Tibial artery (tissue), 4 donors: ENCODE measurements around the gene MYO10.
"Not testable (repeated sequence)": the region's sequence is repeated elsewhere in the genome, so short reads cannot be mapped to it uniquely, and the experiment has no call there.

Experiments used
- DNase-seq, 2 donors: peaks; one replicate each; pipeline ENCODE4 v3.0.0-alpha.2; 2019
- H3K27ac ChIP-seq, 2 donors: fragments of 200-600 bp; sonication (generic) in 1 of 2; 1 replicate in 1 of 2; 2 replicates in 1 of 2; pipeline ENCODE4 v1.5.1; 2018 to 2019; ENCODE audit warnings: mild to moderate bottlenecking in 1 of 2
- H3K27me3 ChIP-seq, 2 donors: fragments of 200-600 bp; sonication (generic) in 1 of 2; one replicate each; pipeline versions ENCODE4 v1.5.1 to v1.6.0; 2016 to 2019
- H3K36me3 ChIP-seq, 3 donors: fragments of 200-600 bp; sonication (generic) in 2 of 3; one replicate each; pipeline ENCODE4 v1.5.1; 2016 to 2019; ENCODE audit warnings: mild to moderate bottlenecking in 2 of 3
- H3K4me1 ChIP-seq, 4 donors: fragments of 200-600 bp; sonication (generic) in 2 of 4; 1 replicate in 3 of 4; 2 replicates in 1 of 4; pipeline ENCODE4 v1.5.1; 2016 to 2019
- H3K4me3 ChIP-seq, 2 donors: fragments of 200-600 bp; sonication (generic) in 1 of 2; 1 replicate in 1 of 2; 2 replicates in 1 of 2; pipeline ENCODE4 v1.5.1; 2018 to 2019; ENCODE audit warnings: mild to moderate bottlenecking in 2 of 2
- H3K9me3 ChIP-seq, 3 donors: fragments of 200-600 bp; sonication (generic) in 1 of 3; one replicate each; pipeline ENCODE4 v1.5.1; 2016 to 2019
- intact Hi-C: fragments of 100-400 bp; cut with DNase I; formaldehyde crosslinking; loops from one replicate; pipeline ENCODE4 v1.15.0; 2023; ENCODE audit warnings: low total_unique reads
- TF ChIP-seq, protein P1 (sequence below), 2 experiments: fragments of 200-600 bp in 1 of 2; fragments of 450-650 bp in 1 of 2; IDR thresholded peaks; one replicate each; pipeline ENCODE4 v1.5.1; 2017 to 2019; ENCODE audit warnings: antibody characterized with exemption in 2 of 2, mild to moderate bottlenecking in 1 of 2, moderate library complexity in 1 of 2

Gene MYO10

DNA sequence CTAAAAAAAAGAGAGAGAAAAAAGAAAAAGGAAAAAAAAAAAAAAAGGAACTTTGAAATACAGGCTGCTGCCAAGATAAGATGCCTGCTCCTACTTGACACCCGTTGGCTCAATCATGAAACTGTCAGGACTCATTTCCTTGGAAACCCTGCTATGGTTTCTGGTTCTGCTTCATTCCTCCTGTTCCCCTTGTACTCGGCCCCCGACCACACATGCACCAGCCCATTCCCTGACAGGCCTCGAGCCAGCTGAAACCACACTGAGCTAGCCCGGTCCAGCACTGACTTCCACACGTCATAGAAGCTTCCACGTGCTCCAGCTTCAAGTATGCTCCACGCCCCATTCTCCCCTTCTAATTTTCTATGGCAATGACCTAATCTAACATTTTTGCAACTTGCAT lies 93.2 kb downstream of the MYO10 start:
- TF ChIP-seq, protein P1, sequence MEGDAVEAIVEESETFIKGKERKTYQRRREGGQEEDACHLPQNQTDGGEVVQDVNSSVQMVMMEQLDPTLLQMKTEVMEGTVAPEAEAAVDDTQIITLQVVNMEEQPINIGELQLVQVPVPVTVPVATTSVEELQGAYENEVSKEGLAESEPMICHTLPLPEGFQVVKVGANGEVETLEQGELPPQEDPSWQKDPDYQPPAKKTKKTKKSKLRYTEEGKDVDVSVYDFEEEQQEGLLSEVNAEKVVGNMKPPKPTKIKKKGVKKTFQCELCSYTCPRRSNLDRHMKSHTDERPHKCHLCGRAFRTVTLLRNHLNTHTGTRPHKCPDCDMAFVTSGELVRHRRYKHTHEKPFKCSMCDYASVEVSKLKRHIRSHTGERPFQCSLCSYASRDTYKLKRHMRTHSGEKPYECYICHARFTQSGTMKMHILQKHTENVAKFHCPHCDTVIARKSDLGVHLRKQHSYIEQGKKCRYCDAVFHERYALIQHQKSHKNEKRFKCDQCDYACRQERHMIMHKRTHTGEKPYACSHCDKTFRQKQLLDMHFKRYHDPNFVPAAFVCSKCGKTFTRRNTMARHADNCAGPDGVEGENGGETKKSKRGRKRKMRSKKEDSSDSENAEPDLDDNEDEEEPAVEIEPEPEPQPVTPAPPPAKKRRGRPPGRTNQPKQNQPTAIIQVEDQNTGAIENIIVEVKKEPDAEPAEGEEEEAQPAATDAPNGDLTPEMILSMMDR (IDR thresholded peaks at IDR 0.05) = no peak
- no peak for DNase-seq
- H3K4me1 ChIP-seq = peaks cover 0 to 6% (median 0%) of the 10 kb centered on the region in 4 donors
- H3K4me3 ChIP-seq = no peak overlapping the region
- no peaks in the 10 kb centered on the region for H3K27me3 ChIP-seq
- intact Hi-C loops = no loop called here
- no peaks in the 10 kb centered on the region for H3K36me3 ChIP-seq
- no peaks in the 10 kb centered on the region for H3K9me3 ChIP-seq
- H3K27ac ChIP-seq = no peak overlapping the region

DNA sequence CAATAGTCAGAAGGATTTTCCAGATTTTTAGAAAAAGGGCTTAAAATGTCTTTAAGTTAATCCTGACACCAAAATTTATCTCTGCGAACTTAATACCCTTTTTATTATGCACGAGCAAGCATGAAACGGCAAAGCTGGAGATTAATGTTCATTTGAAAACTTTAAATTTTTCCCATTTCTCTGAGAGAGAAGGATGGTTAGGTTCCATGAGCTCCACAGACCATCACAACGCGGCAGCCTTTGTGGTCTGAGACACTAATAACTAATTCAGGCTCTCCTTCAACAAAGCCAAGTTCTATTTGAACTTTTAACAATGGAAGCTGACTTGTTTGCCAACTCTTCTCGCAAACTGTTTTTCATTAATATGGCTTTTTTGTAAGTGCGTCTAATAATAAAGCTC lies 94.7 kb downstream of the MYO10 start:
- H3K4me3 ChIP-seq = no peak overlapping the region
- no peaks in the 10 kb centered on the region for H3K27me3 ChIP-seq
- intact Hi-C loops = no loop called here
- no peak for DNase-seq
- TF ChIP-seq, protein P1 (IDR thresholded peaks at IDR 0.05) = no peak
- H3K36me3 ChIP-seq = no peaks in the 10 kb centered on the region
- H3K27ac ChIP-seq = no peak overlapping the region
- H3K9me3 ChIP-seq = no peaks in the 10 kb centered on the region
- peaks cover 0 to 6% (median 0%) of the 10 kb centered on the region in 4 donors for H3K4me1 ChIP-seq

DNA sequence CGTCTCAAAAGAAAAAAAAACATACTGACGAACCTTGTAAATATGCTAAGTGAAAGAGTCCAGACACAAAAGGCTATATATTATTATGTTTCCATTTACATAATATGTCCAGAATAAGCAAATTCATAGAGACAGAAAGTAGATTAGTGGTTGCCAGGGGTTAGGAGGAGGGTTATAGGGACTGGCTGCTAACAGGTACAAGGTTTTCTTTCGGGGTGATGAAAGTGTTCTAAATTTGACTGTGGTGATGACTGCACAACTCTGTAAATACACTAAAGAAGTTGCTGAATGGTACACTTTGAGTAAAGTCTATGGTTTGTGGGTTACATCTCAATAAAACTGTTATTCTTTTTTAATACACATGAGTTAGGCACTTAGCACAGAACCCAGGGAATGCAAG lies 98.8 kb downstream of the MYO10 start:
- intact Hi-C loops = no loop called here
- DNase-seq = no peak
- Histone ChIP-seq H3K36me3 (no peaks in the 10 kb centered on the region), H3K27me3 (no peaks in the 10 kb centered on the region), H3K4me1 (no peaks in the 10 kb centered on the region), H3K27ac (no peak overlapping the region), H3K4me3 (no peak overlapping the region), H3K9me3 (no peaks in the 10 kb centered on the region)
- TF ChIP-seq, protein P1 (IDR thresholded peaks at IDR 0.05) = no peak

DNA sequence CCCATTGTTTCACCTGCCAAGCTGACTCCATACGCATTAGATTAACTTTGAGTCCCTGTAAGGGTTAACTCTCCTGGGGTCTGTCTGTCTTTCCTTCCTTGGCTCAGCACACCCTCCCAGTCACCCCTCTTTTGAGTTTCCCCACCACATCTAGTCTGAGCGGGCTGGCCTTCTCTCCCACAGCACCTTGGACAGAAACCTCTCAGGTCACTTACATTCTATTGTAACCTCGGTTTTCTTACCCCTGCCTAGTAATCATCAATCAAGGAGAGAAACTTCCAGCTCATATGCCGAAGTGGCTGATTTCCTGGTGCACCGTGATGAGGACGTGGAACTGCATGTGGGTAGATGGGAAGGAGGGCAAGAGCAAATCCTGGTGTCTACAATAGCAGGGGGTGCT lies 102.1 kb downstream of the MYO10 start:
- Histone ChIP-seq H3K4me3 (no peak overlapping the region), H3K27me3 (no peaks in the 10 kb centered on the region), H3K4me1 (no peaks in the 10 kb centered on the region), H3K27ac (no peak overlapping the region), H3K9me3 (no peaks in the 10 kb centered on the region), H3K36me3 (no peaks in the 10 kb centered on the region)
- intact Hi-C loops = no loop called here
- TF ChIP-seq, protein P1 (IDR thresholded peaks at IDR 0.05) = no peak
- no peak for DNase-seq

DNA sequence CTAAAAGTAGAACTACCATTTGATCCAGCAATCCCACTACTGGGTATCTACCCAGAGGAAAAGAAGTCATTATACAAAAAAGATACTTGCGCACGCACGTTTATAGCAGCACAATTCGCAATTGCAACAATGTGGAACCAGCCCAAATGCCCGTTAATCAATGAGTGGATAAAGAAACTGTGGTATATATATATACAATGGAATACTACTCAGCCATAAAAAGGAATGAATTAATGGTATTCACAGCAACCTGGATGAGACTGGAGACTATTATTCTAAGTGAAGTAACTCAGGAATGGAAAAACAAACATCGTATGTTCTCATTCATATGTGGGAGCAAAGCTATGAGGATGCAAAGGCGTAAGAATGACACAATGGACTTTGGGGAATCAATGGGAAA lies 104.8 kb downstream of the MYO10 start:
- DNase-seq, H3K4me3 ChIP-seq, H3K27me3 ChIP-seq, H3K27ac ChIP-seq, intact Hi-C loops, H3K36me3 ChIP-seq, H3K9me3 ChIP-seq: not testable (repeated sequence)
- H3K4me1 ChIP-seq = peaks cover 0 to 11% (median 0%) of the 10 kb centered on the region in 4 donors

DNA sequence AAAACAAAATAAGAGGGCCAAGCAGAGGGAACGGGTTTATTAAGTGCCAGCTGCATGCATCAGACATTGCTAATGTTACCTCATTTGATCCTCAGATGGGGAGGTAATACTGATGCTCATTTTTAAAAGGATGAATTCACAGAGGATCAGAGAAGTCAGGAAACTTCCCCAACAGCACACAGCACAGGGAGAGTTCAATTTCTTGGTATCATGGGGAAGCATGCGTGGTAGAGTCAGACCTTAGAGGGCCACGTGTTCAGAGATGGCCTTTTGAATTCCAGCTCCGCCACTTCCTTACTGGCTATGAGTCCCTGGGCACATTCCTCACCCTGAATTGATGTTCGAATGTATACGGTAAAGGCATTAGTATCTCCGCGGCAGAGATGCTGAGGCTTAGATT lies 108.3 kb downstream of the MYO10 start:
- H3K27me3 ChIP-seq = no peaks in the 10 kb centered on the region
- no peaks in the 10 kb centered on the region for H3K36me3 ChIP-seq
- H3K4me3 ChIP-seq = no peak overlapping the region
- peaks cover 0 to 11% (median 0%) of the 10 kb centered on the region in 4 donors for H3K4me1 ChIP-seq
- H3K9me3 ChIP-seq = no peaks in the 10 kb centered on the region
- no peak for DNase-seq
- no peak overlapping the region for H3K27ac ChIP-seq
- intact Hi-C loops = no loop called here
- TF ChIP-seq, protein P1 (IDR thresholded peaks at IDR 0.05) = no peak
